Measurements from ENCODE around the gene MCCC2. TPM values are rescaled to one million over a fixed set of nuclear protein-coding genes. Genes with fewer than 3 reads are reported as not detected.

The MCCC2 gene
- total RNA-seq, 1 experiment from 2014 or later = 46.7 TPM

DNA sequence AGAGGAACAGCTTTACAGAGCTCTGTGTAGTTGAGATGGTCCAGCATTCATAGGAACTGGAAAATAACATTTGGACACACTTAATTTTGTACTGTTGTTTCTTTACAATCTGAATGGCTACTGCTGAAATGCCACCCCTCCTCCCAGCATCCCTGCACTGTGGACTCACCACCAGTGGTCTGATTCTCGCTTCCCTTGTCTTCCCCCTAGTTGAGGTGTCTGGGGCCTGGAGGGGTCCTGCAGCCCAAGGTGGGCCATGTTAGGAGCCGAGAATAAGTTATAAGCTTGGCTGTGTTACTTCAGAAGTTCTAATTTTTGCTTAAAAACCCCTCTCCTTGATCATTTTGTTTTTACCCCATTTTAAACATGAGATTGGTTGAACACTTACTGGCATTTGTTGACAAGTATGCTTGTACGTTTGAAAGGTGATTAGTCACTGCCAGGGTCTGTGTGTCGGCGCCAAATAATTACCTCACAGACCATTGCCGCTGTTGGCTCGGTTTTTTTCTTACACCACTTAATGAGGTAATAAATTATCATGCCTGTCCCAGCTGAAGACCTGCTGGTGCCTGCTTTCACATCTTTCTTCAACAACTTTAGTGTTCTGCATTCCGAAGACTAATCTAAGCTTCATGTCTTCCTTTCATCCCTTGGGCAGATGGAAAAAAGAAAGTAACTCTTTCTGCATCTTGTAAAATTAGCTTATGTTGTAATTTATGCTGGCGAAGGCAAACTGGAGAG is 65.8 kb downstream of the MCCC2 start:
- CTCF ChIA-PET = no interaction called here

DNA sequence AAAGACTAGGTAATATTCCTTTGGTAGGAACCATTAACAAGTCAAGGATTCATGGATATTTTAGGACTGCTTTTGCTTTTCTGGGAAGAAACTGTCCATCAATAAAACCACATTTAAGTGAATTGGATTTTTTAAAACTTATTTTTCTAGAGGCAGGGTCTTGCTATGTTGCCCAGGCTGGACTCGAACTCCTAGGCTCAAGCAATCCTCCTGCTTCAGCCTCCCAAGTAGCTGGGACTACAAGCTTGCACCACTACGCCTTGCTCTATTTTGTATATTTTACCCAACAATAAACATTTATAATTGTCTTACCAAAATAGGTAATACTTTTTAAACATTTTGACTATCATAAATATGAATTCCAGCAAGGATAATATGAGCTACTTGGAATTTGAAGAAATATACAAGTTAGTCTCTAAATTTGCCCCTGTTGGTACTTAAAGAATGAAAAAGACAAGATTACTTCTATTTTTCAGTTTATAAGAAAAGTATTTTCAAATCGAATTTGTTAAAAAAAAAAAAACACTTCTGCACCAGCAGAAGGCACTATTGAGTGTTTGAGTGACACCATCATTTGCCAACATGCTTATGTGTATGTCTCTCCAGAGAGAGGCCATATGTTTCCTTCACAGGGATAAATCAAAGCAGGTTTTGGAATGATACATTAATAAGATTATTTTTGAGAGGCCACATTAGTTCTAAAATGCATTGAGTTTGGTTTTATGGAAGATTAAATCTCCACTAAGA is 71.9 kb downstream of the MCCC2 start:
- Histone ChIP-seq H3K36me3 (ENCODE audit: insufficient read depth, low read length, poor library complexity, severe bottlenecking) (peaks cover 1% of the 10 kb centered on the region), H3K4me1 (ENCODE audit: insufficient read depth, low read length, poor library complexity, severe bottlenecking) (peaks cover 1% of the 10 kb centered on the region), H3K4me3 (ENCODE audit: low read depth, low read length, poor library complexity, severe bottlenecking) (no peak overlapping the region), H3K27ac (ENCODE audit: low read depth, low read length, poor library complexity, severe bottlenecking) (no peak overlapping the region), H3K27me3 (replicated peaks; ENCODE audit: insufficient read depth, low read depth, low read length, poor library complexity) (no peaks in the 10 kb centered on the region), H3K9me3 (ENCODE audit: low read depth, low read length, poor library complexity, severe bottlenecking) (no peaks in the 10 kb centered on the region)
- BruUV-seq (replicated peaks) = no TSS peak
- intact Hi-C loops (cut with micrococcal nuclease; ENCODE audit: unreplicated experiment) = no loop called here
- TF ChIP-seq, protein P1, sequence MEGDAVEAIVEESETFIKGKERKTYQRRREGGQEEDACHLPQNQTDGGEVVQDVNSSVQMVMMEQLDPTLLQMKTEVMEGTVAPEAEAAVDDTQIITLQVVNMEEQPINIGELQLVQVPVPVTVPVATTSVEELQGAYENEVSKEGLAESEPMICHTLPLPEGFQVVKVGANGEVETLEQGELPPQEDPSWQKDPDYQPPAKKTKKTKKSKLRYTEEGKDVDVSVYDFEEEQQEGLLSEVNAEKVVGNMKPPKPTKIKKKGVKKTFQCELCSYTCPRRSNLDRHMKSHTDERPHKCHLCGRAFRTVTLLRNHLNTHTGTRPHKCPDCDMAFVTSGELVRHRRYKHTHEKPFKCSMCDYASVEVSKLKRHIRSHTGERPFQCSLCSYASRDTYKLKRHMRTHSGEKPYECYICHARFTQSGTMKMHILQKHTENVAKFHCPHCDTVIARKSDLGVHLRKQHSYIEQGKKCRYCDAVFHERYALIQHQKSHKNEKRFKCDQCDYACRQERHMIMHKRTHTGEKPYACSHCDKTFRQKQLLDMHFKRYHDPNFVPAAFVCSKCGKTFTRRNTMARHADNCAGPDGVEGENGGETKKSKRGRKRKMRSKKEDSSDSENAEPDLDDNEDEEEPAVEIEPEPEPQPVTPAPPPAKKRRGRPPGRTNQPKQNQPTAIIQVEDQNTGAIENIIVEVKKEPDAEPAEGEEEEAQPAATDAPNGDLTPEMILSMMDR (conservative IDR thresholded peaks at IDR 0.05; ENCODE audit: low read depth, low read length) = peak; percentile 51
- TF ChIP-seq EZH2 (IDR thresholded peaks at IDR 0.05; ENCODE audit: borderline replicate concordance, low read depth, low read length, poor library complexity, severe bottlenecking) = no peak
- ChIA-PET CTCF (no interaction called here), POLR2A (ENCODE audit: low non-redundant PET) (no interaction called here)
- DNase-seq (ENCODE audit: low spot score) = peak; percentile 40

More for the DNA sequence above, 65.8 kb downstream of the MCCC2 start:
- Histone ChIP-seq H3K27me3 (replicated peaks; ENCODE audit: insufficient read depth, low read depth, low read length, poor library complexity) (no peaks in the 10 kb centered on the region), H3K36me3 (ENCODE audit: insufficient read depth, low read length, poor library complexity, severe bottlenecking) (peaks cover 6% of the 10 kb centered on the region), H3K4me1 (ENCODE audit: insufficient read depth, low read length, poor library complexity, severe bottlenecking) (peaks cover 17% of the 10 kb centered on the region), H3K9me3 (ENCODE audit: low read depth, low read length, poor library complexity, severe bottlenecking) (no peaks in the 10 kb centered on the region), H3K4me3 (ENCODE audit: low read depth, low read length, poor library complexity, severe bottlenecking) (no peak overlapping the region), H3K27ac (ENCODE audit: low read depth, low read length, poor library complexity, severe bottlenecking) (peak overlapping the region; percentile 25)
- TF ChIP-seq, protein P1 (conservative IDR thresholded peaks at IDR 0.05; ENCODE audit: low read depth, low read length) = no peak
- TF ChIP-seq EZH2 (IDR thresholded peaks at IDR 0.05; ENCODE audit: borderline replicate concordance, low read depth, low read length, poor library complexity, severe bottlenecking) = no peak
- peak; percentile 81 for DNase-seq (ENCODE audit: low spot score)
- no TSS peak for BruUV-seq (replicated peaks)
- POLR2A ChIA-PET (ENCODE audit: low non-redundant PET) = no interaction called here
- intact Hi-C loops (cut with micrococcal nuclease; ENCODE audit: unreplicated experiment) = loop anchor here (5.0 kb wide), 1 partner anchor 104 kb away; no protein-coding TSS in a partner anchor

DNA sequence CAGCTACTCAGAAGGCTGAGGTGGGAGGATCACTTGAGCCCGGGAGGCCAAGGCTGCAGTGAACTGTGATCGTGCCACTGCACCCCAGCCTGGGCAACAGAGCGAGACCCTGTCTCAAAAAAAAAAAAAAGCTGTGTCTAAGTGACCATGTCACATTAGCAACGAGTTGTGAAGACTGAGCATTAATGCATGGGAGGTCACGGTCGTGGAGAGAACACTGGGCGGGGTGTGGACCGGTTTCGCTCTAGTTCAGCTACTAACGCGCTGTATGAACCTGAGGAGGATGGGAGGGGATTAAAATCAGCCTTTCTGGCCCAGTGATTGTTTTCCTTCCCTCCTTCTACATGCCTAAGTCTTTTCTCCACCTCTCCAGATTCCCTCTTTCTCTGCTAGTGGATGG is 75.2 kb downstream of the MCCC2 start:
- ChIA-PET POLR2A (ENCODE audit: low non-redundant PET) (no interaction called here), CTCF (no interaction called here)

More for the DNA sequence above, 75.2 kb downstream of the MCCC2 start:
- no TSS peak for BruUV-seq (replicated peaks)
- H3K27me3 ChIP-seq (replicated peaks; ENCODE audit: insufficient read depth, low read depth, low read length, poor library complexity) = no peaks in the 10 kb centered on the region
- no peaks in the 10 kb centered on the region for H3K9me3 ChIP-seq (ENCODE audit: low read depth, low read length, poor library complexity, severe bottlenecking)
- H3K4me3 ChIP-seq (ENCODE audit: low read depth, low read length, poor library complexity, severe bottlenecking) = no peak overlapping the region
- no peaks in the 10 kb centered on the region for H3K4me1 ChIP-seq (ENCODE audit: insufficient read depth, low read length, poor library complexity, severe bottlenecking)
- no peak for DNase-seq (ENCODE audit: low spot score)
- H3K27ac ChIP-seq (ENCODE audit: low read depth, low read length, poor library complexity, severe bottlenecking) = no peak overlapping the region
- intact Hi-C loops (cut with micrococcal nuclease; ENCODE audit: unreplicated experiment) = no loop called here
- TF ChIP-seq, protein P1 (conservative IDR thresholded peaks at IDR 0.05; ENCODE audit: low read depth, low read length) = no peak
- no peak for TF ChIP-seq EZH2 (IDR thresholded peaks at IDR 0.05; ENCODE audit: borderline replicate concordance, low read depth, low read length, poor library complexity, severe bottlenecking)
- no peaks in the 10 kb centered on the region for H3K36me3 ChIP-seq (ENCODE audit: insufficient read depth, low read length, poor library complexity, severe bottlenecking)

Data from A673 (cell line).